ENCODE data around the gene OTOG.

Gene OTOG

DNA sequence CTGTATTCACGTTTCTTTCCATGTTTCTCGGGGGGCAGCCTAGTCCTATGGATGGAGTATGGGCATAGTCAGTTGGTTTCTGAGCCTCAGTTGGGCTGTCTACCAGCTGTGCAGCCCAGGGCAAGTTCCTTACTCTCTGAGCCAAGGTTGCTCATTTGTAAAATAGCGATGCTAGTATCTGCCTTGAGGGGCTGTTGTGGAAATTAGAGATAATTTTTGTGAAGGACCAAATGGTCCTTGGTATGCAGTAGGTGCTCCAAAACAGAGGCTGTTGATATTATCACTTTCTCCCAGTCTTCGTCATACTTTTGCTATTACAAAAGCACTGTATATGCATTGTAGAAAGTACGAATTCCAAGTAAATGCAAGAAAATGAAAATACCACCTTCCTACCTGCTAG is 89.7 kb downstream of the OTOG start:
- no peak for DNase-seq

GRCh38 chr11:17637901-17638300 is 90.8 kb downstream of the OTOG start:
- no peak for DNase-seq

GRCh38 chr11:17638311-17638710 is 91.3 kb downstream of the OTOG start:
- DNase-seq = no peak

GRCh38 chr11:17639091-17639490 is 92.0 kb downstream of the OTOG start:
- DNase-seq = no peak

DNA sequence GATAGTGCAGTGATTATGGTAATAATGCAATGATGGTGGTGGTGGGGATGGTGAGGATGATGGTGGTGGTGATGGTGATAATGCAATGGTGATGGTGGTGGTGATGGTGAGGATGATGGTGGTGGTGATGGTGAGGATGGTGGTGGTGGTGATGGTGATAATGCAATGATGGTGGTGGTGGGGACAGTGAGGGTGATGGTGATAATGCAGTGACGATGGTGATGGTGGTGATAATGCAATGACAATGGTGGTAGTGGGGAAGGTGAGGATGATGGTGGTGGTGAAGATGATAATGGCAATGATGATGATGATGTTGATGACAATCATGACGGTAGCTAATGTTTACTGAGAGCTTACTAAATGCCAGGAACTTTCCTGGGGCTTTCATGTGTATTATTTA is 92.7 kb downstream of the OTOG start:
- DNase-seq = no peak

DNA sequence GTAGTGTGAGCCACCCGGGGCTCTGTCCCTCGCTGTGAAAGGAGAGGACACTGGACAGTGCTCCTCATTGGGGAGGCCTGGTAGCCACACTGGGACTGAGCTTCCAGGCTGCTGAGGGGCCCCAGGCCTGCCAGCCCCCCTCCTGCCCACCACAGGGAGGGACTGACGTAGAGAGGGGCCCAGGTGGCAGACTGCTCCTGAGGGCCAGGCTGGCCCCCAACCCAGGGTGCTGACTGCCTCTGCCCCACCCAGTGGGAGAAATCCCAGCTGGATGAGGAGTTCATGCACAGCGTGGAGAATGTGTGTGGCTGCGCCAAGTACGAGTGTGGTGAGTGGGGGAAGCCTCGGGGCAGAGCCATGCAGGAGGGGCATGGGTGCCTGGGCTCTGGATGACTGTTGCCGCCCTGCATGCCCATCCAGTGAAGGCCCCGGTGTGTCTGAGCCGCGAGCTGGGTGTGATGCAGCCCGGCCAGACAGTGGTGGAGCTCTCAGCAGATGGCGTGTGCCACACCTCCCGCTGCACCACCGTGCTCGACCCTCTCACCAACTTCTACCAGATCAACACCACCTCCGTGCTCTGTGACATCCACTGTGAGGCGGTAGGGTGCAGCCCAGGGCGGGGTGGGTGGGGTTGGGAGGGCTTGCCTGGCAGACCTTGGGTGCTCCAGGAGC is 93.6 kb downstream of the OTOG start:
- DNase-seq = no peak

DNA sequence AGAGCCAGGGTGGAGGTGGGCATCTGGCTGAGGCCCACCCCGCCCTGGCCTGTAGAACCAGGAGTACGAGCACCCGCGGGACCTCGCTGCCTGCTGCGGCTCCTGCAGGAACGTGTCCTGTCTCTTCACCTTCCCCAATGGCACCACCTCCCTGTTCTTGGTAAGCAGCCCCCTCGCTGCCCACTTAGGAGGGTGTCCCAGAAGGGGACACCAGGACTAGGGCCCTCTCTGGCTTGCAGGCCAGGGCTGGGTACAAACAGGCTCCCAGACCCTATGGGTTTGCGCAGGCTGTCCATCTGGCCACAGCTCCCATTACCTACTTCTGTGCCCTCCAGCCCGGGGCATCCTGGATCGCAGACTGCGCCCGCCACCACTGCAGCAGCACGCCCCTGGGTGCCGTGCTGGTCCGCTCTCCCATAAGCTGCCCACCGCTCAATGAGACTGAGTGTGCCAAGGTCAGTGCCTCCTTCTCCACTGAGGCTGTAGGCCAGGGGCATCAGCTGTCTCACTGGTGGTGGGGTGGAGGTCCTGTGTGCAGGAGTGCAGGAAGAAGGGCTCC is 94.8 kb downstream of the OTOG start:
- no peak for DNase-seq

DNA sequence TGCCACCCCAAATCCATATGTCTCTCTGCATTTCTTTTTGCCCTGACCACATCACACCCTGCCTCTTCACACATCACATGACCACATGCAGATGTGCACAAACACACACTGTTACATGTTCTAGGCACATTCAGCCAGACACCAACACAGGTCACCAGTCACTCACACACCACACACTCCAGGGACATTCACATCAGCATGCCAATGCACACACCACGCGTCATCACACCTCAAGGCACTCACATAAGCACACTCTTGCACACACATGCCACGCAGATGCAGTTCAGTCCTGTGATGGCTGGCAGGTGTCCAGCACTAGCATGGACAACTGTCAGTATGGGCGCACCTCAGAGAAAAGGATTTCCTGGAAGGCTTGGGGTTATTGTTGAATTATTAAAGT is 95.3 kb downstream of the OTOG start:
- no peak for DNase-seq

DNA sequence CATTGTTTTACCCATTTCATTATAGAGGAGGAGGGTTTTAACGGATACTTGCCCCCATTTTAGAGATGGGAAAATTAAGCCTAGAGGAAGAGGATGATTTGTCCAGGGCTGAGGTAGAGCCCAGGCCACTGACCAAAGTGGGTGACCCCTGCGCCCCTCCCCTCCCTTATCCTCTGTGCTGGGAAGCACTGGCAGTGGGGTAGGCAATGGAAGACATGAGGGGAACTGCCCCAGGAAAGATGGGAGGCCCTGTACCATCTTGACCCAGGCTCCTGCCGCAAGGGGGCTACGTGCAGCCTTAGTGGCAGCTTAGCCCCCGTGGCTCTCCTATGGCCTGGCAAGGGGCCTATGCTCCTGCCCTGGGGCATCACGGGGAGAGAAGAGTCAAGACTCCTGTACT is 95.9 kb downstream of the OTOG start:
- DNase-seq = no peak

- no peak for DNase-seq
These were observed 96.7 kb downstream of the OTOG start for GRCh38 chr11:17643506-17644405.

DNA sequence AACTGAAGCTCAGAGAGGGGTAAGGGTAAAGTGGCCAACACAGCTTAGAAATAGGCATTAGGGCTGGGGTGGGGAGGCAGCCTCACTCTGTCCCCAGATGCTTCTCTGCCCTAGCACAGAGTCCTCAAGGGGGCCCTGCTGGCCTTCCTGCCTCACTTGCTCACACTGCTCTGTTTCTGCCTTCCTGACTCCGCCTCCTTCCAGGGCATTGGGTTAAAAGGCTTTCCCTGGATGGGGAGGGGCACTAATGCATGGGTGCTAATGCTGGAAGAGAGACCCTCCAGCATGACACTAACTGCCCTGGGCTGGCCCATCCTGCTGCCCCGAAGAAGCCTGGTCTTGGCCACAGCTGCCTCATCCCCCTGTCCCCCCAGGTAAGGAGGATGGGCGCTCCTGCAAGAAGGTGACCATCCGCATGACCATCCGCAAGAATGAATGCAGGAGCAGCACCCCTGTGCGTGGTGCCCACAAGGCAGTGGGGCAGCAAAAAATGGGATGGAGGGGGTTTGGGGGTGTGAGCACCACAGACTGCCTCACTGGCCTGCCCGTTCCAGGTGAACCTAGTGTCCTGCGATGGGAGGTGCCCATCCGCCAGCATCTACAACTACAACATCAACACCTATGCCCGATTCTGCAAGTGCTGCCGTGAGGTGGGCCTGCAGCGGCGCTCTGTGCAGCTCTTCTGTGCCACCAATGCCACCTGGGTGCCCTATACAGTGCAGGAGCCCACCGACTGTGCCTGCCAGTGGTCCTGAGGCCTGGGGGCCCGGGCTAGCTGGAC is 98.3 kb downstream of the OTOG start:
- DNase-seq = no peak

DNA sequence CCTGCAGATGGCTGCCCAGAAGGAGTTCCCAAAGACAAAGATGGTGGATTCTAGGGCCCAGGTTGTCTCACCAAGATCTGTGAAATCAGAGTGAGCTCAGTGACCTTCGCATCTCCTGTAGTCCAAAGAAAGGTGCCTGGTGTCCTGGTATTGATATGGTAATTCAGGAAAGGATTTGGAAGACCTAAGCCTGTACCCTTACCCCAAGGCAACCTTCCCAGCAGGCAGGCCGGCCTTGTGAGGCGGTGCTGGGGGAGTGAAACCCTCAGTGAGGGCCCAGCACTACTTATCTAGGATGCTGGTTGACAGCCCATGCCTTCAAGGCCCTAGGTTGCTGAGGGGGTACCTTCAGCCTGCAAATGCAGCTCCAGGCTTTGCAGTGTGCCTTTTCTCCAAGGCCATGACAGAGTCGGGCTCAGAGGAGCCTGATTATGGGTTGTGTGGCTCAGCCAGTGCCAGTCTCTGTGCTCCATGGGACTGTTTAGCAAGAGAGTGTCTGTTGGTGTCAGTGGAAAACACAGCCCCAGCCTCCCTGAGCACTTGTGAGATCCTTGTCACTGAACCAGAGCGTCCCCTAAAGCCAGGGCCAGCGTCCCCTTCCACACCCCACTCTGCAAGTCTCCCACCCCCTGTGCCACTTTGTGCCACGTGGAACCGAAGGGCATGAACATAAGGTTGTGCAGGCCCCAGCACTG is 99.5 kb downstream of the OTOG start:
- DNase-seq = no peak

GRCh38 chr11:17648528-17648927 is 101.5 kb downstream of the OTOG start:
- no peak for DNase-seq

DNA sequence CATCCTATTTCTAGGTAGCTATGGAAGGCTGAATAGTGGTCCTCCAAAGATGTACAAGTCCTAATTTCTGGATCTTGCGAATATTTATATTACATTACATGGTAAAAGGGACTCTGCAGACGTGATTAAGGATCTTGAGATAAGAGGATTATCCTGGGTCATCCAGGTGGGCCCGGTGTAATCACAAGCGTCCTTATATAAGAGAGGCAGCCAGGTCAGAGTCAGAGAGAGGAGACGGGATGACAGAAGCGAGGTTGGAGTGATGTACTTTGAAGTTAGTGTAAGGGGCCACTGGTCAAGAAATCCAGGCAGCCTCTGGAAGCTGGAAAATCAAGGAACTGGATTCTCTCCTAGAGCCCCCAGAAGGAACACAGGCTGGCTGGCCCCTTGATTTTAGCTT is 102.2 kb downstream of the OTOG start:
- no peak for DNase-seq

- DNase-seq = no peak
These were observed 102.6 kb downstream of the OTOG start for GRCh38 chr11:17649696-17650095.

GRCh38 chr11:17650127-17650911 is 103.3 kb downstream of the OTOG start:
- no peak for DNase-seq

DNA sequence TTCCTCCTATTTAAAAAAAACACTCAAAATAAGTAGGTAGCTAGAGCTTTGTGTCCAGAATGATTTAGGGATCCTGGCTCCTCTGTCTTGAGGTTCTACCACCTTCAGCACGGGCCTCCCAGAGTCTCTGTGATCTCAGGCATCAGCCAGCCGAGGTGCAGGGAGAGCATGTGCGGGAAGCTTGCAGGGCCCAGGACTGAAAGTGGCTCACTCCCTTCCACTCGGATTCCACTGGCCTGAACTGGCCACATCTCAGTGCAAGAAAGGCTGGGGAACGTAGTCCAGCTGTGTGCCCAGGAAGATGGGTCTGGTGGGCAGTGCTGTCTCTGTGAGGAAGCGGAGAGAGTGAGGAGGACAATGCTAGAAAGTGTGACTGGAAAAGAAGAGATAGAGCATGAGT is 104.0 kb downstream of the OTOG start:
- DNase-seq = no peak

DNA sequence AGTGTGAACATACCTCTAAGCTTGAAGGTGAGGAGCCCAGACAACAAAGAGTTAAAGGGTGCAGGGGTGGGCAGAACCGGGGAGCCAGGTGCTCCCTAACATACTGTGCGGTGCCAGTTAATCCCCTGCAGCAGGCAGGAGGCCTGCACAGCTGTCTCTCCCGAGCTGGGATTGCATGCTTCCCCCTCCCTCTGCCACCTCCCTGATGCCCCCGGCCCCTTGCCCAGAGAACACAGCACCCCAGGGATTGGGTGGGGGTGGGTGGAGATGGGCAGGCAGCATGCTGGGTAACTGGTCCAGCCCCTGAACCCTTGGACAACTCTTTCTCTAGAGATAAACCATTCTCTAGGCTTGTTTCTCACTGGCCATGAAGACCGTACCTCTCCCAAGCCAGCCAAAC is 104.6 kb downstream of the OTOG start:
- DNase-seq = no peak

- no peak for DNase-seq
These were observed 105.5 kb downstream of the OTOG start for GRCh38 chr11:17652556-17652955.

GRCh38 chr11:17653611-17654010 is 106.6 kb downstream of the OTOG start:
- no peak for DNase-seq

- DNase-seq = no peak
These were observed 108.6 kb downstream of the OTOG start for GRCh38 chr11:17655682-17656081.

DNA sequence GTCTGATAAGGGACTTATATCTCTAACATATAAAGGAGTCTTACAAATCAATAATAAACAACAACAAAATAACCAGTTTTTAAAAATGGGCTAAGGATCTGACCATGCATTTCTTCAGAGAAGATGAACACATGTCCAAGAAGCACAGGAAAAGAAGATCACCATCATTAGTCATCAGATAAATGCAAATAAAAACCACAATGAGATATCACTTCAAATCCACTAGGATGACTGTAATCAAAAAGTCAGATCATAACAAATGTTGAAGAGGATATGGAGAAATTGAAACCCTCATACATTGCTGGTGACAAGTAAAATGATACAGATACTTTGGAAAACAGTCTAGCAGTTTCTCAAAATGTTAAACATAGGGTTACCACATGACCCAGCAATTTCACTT is 111.2 kb downstream of the OTOG start:
- no peak for DNase-seq
